Astrocyte of the hippocampus (primary cell): ENCODE data around the gene NLRX1.
"Not testable (repeated sequence)": the region's sequence is repeated elsewhere in the genome, so short reads cannot be mapped to it uniquely, and the experiment has no call there.

ENCODE experiments used
- DNase-seq: peaks from one replicate; pipeline ENCODE4 v3.0.0; 2011; ENCODE audit warnings: low read depth, low spot score

NLRX1 gene

GRCh38 chr11:119168471-119169281 lies at the start of gene NLRX1:
Gene NLRX1 (plus strand): TSS chr11:119168725. CDS start chr11:119171404, 2,679 bp downstream.
- DNase-seq: peak; percentile 93

- DNase-seq: no peak
Measured at GRCh38 chr11:119118946-119119345, 49.6 kb upstream of the NLRX1 start.

GRCh38 chr11:119120639-119121007 lies 47.9 kb upstream of the NLRX1 start:
- peak; percentile 72 for DNase-seq

GRCh38 chr11:119121008-119121810 lies 47.3 kb upstream of the NLRX1 start, which contains the start of gene HINFP:
Gene HINFP (plus strand): TSS chr11:119121580. CDS start chr11:119126945, 5,365 bp downstream.
- DNase-seq: peak; percentile 100

GRCh38 chr11:119121811-119122124 lies 46.8 kb upstream of the NLRX1 start:
- no peak for DNase-seq

- no peak for DNase-seq
Measured at GRCh38 chr11:119125821-119126220, 42.7 kb upstream of the NLRX1 start.

GRCh38 chr11:119126675-119127268 lies 41.8 kb upstream of the NLRX1 start:
- no peak for DNase-seq

- no peak for DNase-seq
Measured at GRCh38 chr11:119130662-119131061, 37.9 kb upstream of the NLRX1 start.

GRCh38 chr11:119134389-119134978 lies 34.0 kb upstream of the NLRX1 start:
- DNase-seq: no peak

GRCh38 chr11:119139276-119139675 lies 29.2 kb upstream of the NLRX1 start:
- not testable (repeated sequence) for DNase-seq

- DNase-seq: peak; percentile 80
Measured at GRCh38 chr11:119144825-119145486, 23.6 kb upstream of the NLRX1 start.

GRCh38 chr11:119145551-119145950 lies 23.0 kb upstream of the NLRX1 start:
- no peak for DNase-seq

- DNase-seq: no peak
Measured at GRCh38 chr11:119147604-119148333, 20.8 kb upstream of the NLRX1 start.

- no peak for DNase-seq
Measured at GRCh38 chr11:119148720-119149017, 19.9 kb upstream of the NLRX1 start.

- DNase-seq: peak; percentile 56
Measured at GRCh38 chr11:119149018-119149785, 19.3 kb upstream of the NLRX1 start, which contains the start of gene ABCG4. Gene ABCG4 (plus strand): TSS chr11:119149052. CDS start chr11:119149966, 914 bp downstream.

- no peak for DNase-seq
Measured at GRCh38 chr11:119149786-119150275, 18.7 kb upstream of the NLRX1 start.

- no peak for DNase-seq
Measured at GRCh38 chr11:119152043-119152442, 16.5 kb upstream of the NLRX1 start.

GRCh38 chr11:119152604-119153003 lies 15.9 kb upstream of the NLRX1 start:
- DNase-seq: no peak

GRCh38 chr11:119153049-119153818 lies 15.3 kb upstream of the NLRX1 start:
- no peak for DNase-seq
